HepG2 (cell line): ENCODE measurements around the gene RAB3IP. TPM values are rescaled to one million over a fixed set of nuclear protein-coding genes. Genes with fewer than 3 reads are reported as not detected.
A peak's percentile ranks its signal among the peaks of the same experiment; 100 is the strongest.

Experiments
- CBFB ChIP-seq: sonication (generic); formaldehyde crosslinking; IDR thresholded peaks from 2 replicates; pipeline ENCODE4 v1.4.0; 2020; ENCODE audit warnings: missing genetic modification reagents
- EEA1 ChIP-seq: sonication (generic); formaldehyde crosslinking; IDR thresholded peaks from 2 replicates; pipeline ENCODE4 v1.5.1; 2020; ENCODE audit warnings: mild to moderate bottlenecking, missing genetic modification reagents, borderline replicate concordance
- FOXP1 ChIP-seq, 2 experiments: fragments of 450-650 bp in 1 of 2; IDR thresholded peaks; 2 replicates each; pipeline ENCODE4 v1.6.1; 2017 to 2018; ENCODE audit warnings: antibody characterized with exemption in 1 of 2
- JUNB ChIP-seq: sonication (generic); formaldehyde crosslinking; IDR thresholded peaks from 2 replicates; pipeline ENCODE4 v1.8.0; 2022; ENCODE audit warnings: missing genetic modification reagents, mild to moderate bottlenecking, borderline replicate concordance
- MEF2D ChIP-seq: sonication (generic); formaldehyde crosslinking; IDR thresholded peaks from 2 replicates; pipeline ENCODE4 v1.5.1; 2020; ENCODE audit warnings: mild to moderate bottlenecking, missing genetic modification reagents
- NR2F1 ChIP-seq, 2 experiments: fragments of 450-650 bp in 1 of 2; formaldehyde crosslinking in 1 of 2; IDR thresholded peaks; 2 replicates each; pipeline versions ENCODE4 v1.5.0 to v1.6.1; 2016 to 2020; ENCODE audit warnings: mild to moderate bottlenecking in 1 of 2, missing compliant biosample characterization in 1 of 2, missing genetic modification reagents in 1 of 2, moderate library complexity in 1 of 2
- SIX4 ChIP-seq: sonication (generic); formaldehyde crosslinking; IDR thresholded peaks from 2 replicates; pipeline ENCODE4 v1.4.0; 2020; ENCODE audit warnings: missing genetic modification reagents
- SMAD3 ChIP-seq: sonication (generic); formaldehyde crosslinking; IDR thresholded peaks from 2 replicates; pipeline ENCODE4 v1.4.0; 2020; ENCODE audit warnings: missing genetic modification reagents
- SP4 ChIP-seq: sonication (generic); formaldehyde crosslinking; IDR thresholded peaks from 2 replicates; pipeline ENCODE4 v1.8.1; 2023; ENCODE audit warnings: mild to moderate bottlenecking, missing genetic modification reagents
- SPEN ChIP-seq: sonication (generic); formaldehyde crosslinking; IDR thresholded peaks from 2 replicates; pipeline ENCODE4 v1.5.1; 2020; ENCODE audit warnings: low read depth, mild to moderate bottlenecking, missing genetic modification reagents
- TBP ChIP-seq: sonication (generic); formaldehyde crosslinking; IDR thresholded peaks from 2 replicates; pipeline ENCODE4 v1.5.0; 2020; ENCODE audit warnings: missing genetic modification reagents
- ZNF124 ChIP-seq: sonication (generic); formaldehyde crosslinking; IDR thresholded peaks from 2 replicates; pipeline ENCODE4 v1.4.0; 2020; ENCODE audit warnings: missing genetic modification reagents
- ZNF225 ChIP-seq: sonication (generic); formaldehyde crosslinking; IDR thresholded peaks from 2 replicates; pipeline ENCODE4 v1.4.0; 2020; ENCODE audit warnings: mild to moderate bottlenecking, missing genetic modification reagents
- ZNF235 ChIP-seq: sonication (generic); formaldehyde crosslinking; IDR thresholded peaks from 2 replicates; pipeline ENCODE4 v1.8.1; 2023; ENCODE audit warnings: mild to moderate bottlenecking, missing genetic modification reagents, borderline replicate concordance
- ZNF782 ChIP-seq: sonication (generic); formaldehyde crosslinking; IDR thresholded peaks from 2 replicates; pipeline ENCODE4 v1.4.0; 2020; ENCODE audit warnings: missing genetic modification reagents, mild to moderate bottlenecking, borderline replicate concordance
- ZNF879 ChIP-seq: sonication (generic); formaldehyde crosslinking; IDR thresholded peaks from 2 replicates; pipeline ENCODE4 v1.8.1; 2023; ENCODE audit warnings: missing genetic modification reagents
- ZNF883 ChIP-seq: sonication (generic); formaldehyde crosslinking; IDR thresholded peaks from 2 replicates; pipeline ENCODE4 v1.5.1; 2020; ENCODE audit warnings: mild to moderate bottlenecking, missing genetic modification reagents; ENCODE audit errors: not compliant biosample characterization
- ZNF891 ChIP-seq: sonication (generic); formaldehyde crosslinking; IDR thresholded peaks from 2 replicates; pipeline ENCODE4 v1.5.0; 2020; ENCODE audit warnings: mild to moderate bottlenecking, missing genetic modification reagents
- polyA plus RNA-seq, 8 experiments: library from polyadenylated mRNA; depleted of rRNA in 3 of 8; stranded (reverse) in 7 of 8; unstranded in 1 of 8; fragments of >200 nt; fragmentation: Illumina TruSeq in 4 of 8; extraction: Trizol in 4 of 8; gene quantifications; 2 replicates each; pipeline versions ENCODE4 v1.2.1 to v1.2.3, GENCODE V29; 2011 to 2016; ENCODE audit warnings: low read depth in 4 of 8, missing spikeins in 1 of 8, mixed read lengths in 1 of 8; ENCODE audit not compliant: insufficient read depth in 1 of 8
- total RNA-seq, 5 experiments: library from RNA; depleted of rRNA; stranded (reverse); fragments of >200 nt; fragmentation: Illumina TruSeq; extraction: Trizol; gene quantifications; 2 replicates each; pipeline ENCODE4 v1.2.3, GENCODE V29; 2016; ENCODE audit warnings: low read depth in 1 of 5
- TF ChIP-seq, protein P1 (sequence below): sonication (generic); formaldehyde crosslinking; IDR thresholded peaks from 2 replicates; pipeline ENCODE4 v1.8.0; 2022; ENCODE audit warnings: mild to moderate bottlenecking, missing genetic modification reagents, moderate library complexity
- TF ChIP-seq, protein P2 (sequence below): IDR thresholded peaks from 2 replicates; pipeline ENCODE4 v1.6.1; 2016; ENCODE audit warnings: low read depth, borderline replicate concordance
- TF ChIP-seq, protein P3 (sequence below): sonication (generic); formaldehyde crosslinking; IDR thresholded peaks from 2 replicates; pipeline ENCODE4 v1.4.0; 2020; ENCODE audit warnings: missing genetic modification reagents, borderline replicate concordance
- TF ChIP-seq, protein P4 (sequence below): sonication (generic); formaldehyde crosslinking; IDR thresholded peaks from 2 replicates; pipeline ENCODE4 v1.5.1; 2020; ENCODE audit warnings: mild to moderate bottlenecking, missing genetic modification reagents

RAB3IP gene
- total and polyA plus RNA-seq, 2 of the 13 experiments (the other 11 are each of a cell fraction or from before 2014, with no cell fraction given), result 33.6 to 41.1 TPM

DNA sequence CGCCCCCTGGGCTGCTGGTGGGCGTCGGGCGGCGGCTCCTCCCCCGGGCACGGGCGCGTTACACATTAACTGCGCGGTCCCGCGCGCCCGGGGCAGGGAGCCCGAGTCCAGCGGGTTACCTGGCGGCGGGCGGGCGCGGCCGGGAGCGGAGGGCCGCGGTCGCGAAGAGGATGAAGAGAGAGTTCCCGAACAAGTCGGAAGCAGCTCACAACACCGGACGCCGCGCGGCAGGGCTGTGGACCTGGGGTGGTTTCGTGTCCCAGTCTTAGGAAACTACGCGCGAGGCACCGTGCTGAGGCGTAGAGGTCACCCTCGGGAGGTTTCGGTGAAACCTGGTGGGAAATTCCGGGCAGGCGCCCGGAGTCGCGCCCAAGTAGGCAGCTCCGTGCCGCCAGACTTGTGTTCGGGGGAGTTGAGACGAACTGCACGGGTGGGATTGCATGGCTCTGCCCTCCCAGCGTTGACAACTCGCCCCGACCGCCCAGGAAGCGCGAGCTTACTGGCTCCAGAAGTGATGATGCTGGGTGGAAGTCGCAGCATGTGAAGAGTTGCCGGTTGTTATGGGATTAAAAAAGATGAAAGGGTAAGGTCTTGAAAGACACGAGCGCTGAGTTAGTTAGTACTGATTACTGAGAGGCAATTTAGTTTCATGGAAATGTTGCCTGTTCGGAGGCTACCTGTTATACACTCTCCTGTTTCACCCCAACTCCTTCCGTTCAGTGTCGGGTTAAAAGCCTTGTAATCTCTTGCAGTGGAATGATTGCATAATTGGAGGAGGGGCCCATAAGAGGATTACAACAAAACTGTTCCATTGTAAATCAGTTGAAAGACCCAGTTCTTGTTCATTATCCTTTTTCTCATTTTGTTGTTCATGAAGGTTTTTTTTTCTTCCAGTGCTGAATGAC is 879 bp downstream of the RAB3IP start (continued):
- TF ChIP-seq SPEN (CRISPR knock-in tag) (no peak; the same call in 1 of the 2 replicates), ZNF124 (CRISPR knock-in tag) (no peak), SMAD3 (CRISPR knock-in tag) (no peak), SIX4 (CRISPR knock-in tag) (peak; percentile 88), ZNF883 (CRISPR knock-in tag) (no peak), ZNF225 (CRISPR knock-in tag) (no peak), TBP (no peak), ZNF782 (CRISPR knock-in tag) (0 out of 2 replicates have a peak, but pooled peaks have one; percentile 35), JUNB (CRISPR knock-in tag) (no peak), ZNF879 (CRISPR knock-in tag) (no peak), NR2F1 (CRISPR knock-in tag; IDR thresholded peaks at IDR 0.05) (no peak), SP4 (peak; percentile 8; the same call in 1 of the 2 replicates), CBFB (CRISPR knock-in tag) (no peak), FOXP1 (IDR thresholded peaks at IDR 0.05) (no peak), FOXP1 (CRISPR knock-in tag; IDR thresholded peaks at IDR 0.05) (peak; percentile 17; the same call in 1 of the 2 replicates), EEA1 (no peak), MEF2D (CRISPR knock-in tag) (no peak), ZNF891 (CRISPR knock-in tag) (no peak), ZNF235 (CRISPR knock-in tag) (no peak)
- TF ChIP-seq, protein P1, sequence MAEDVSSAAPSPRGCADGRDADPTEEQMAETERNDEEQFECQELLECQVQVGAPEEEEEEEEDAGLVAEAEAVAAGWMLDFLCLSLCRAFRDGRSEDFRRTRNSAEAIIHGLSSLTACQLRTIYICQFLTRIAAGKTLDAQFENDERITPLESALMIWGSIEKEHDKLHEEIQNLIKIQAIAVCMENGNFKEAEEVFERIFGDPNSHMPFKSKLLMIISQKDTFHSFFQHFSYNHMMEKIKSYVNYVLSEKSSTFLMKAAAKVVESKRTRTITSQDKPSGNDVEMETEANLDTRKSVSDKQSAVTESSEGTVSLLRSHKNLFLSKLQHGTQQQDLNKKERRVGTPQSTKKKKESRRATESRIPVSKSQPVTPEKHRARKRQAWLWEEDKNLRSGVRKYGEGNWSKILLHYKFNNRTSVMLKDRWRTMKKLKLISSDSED (CRISPR knock-in tag), result no peak
- TF ChIP-seq, protein P2, sequence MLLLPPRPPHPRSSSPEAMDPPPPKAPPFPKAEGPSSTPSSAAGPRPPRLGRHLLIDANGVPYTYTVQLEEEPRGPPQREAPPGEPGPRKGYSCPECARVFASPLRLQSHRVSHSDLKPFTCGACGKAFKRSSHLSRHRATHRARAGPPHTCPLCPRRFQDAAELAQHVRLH (CRISPR knock-in tag), result no peak
- TF ChIP-seq, protein P3, sequence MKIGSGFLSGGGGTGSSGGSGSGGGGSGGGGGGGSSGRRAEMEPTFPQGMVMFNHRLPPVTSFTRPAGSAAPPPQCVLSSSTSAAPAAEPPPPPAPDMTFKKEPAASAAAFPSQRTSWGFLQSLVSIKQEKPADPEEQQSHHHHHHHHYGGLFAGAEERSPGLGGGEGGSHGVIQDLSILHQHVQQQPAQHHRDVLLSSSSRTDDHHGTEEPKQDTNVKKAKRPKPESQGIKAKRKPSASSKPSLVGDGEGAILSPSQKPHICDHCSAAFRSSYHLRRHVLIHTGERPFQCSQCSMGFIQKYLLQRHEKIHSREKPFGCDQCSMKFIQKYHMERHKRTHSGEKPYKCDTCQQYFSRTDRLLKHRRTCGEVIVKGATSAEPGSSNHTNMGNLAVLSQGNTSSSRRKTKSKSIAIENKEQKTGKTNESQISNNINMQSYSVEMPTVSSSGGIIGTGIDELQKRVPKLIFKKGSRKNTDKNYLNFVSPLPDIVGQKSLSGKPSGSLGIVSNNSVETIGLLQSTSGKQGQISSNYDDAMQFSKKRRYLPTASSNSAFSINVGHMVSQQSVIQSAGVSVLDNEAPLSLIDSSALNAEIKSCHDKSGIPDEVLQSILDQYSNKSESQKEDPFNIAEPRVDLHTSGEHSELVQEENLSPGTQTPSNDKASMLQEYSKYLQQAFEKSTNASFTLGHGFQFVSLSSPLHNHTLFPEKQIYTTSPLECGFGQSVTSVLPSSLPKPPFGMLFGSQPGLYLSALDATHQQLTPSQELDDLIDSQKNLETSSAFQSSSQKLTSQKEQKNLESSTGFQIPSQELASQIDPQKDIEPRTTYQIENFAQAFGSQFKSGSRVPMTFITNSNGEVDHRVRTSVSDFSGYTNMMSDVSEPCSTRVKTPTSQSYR (CRISPR knock-in tag), result 0 out of 2 replicates have a peak, but pooled peaks have one; percentile 28
- TF ChIP-seq, protein P4, sequence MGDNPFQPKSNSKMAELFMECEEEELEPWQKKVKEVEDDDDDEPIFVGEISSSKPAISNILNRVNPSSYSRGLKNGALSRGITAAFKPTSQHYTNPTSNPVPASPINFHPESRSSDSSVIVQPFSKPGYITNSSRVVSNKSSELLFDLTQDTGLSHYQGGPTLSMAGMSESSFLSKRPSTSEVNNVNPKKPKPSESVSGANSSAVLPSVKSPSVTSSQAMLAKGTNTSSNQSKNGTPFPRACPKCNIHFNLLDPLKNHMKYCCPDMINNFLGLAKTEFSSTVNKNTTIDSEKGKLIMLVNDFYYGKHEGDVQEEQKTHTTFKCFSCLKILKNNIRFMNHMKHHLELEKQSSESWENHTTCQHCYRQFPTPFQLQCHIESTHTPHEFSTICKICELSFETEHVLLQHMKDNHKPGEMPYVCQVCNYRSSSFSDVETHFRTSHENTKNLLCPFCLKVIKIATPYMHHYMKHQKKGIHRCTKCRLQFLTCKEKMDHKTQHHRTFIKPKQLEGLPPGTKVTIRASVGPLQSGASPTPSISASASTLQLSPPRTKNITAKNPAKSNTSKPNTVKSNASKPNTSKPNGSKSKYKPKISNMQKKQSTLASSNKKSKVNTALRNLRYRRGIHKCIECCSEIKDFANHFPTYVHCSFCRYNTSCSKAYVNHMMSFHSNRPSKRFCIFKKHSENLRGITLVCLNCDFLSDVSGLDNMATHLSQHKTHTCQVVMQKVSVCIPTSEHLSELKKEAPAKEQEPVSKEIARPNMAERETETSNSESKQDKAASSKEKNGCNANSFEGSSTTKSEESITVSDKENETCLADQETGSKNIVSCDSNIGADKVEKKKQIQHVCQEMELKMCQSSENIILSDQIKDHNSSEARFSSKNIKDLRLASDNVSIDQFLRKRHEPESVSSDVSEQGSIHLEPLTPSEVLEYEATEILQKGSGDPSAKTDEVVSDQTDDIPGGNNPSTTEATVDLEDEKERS (CRISPR knock-in tag), result no peak
